ENCODE data around the gene MAML1.

Gene MAML1

GRCh38 chr5:179747811-179748210, 15.2 kb downstream of the MAML1 start:
- no peak overlapping the region for H3K9ac ChIP-seq
- H3K27me3 ChIP-seq = no peaks in the 10 kb centered on the region
- no peak for TF ChIP-seq Cebpa-rat (IDR thresholded peaks at IDR 0.05)
- H3K9me3 ChIP-seq (replicated peaks in 1 of 11) = peaks cover 0 to 24% (median 6%) of the 10 kb centered on the region in 11 experiments; a peak in 11 of 22 replicates
- no peak overlapping the region for H3K4me3 ChIP-seq
- peaks cover 29 to 92% (median 75%) of the 10 kb centered on the region in 11 experiments for H3K36me3 ChIP-seq
- peaks cover 80 to 100% (median 92%) of the 10 kb centered on the region in 11 experiments for H4K20me1 ChIP-seq
- no peak overlapping the region for H3K27ac ChIP-seq
- H3K4me1 ChIP-seq = peaks cover 0 to 13% (median 4%) of the 10 kb centered on the region in 10 experiments; a peak in 9 of 20 replicates
- H3K4me2 ChIP-seq = no peak overlapping the region

- Histone ChIP-seq H3K27me3 (no peaks in the 10 kb centered on the region), H3K4me3 (no peak overlapping the region), H3K36me3 (peaks cover 26 to 79% (median 67%) of the 10 kb centered on the region in 11 experiments), H3K9ac (no peak overlapping the region), H3K9me3 (replicated peaks in 1 of 11) (peaks cover 0 to 24% (median 6%) of the 10 kb centered on the region in 11 experiments; a peak in 10 of 22 replicates), H3K4me2 (peak overlapping the region in 2 of 11 experiments; percentile 4 to 27; a peak in 3 of 22 replicates), H4K20me1 (peaks cover 88 to 100% (median 97%) of the 10 kb centered on the region in 11 experiments), H3K4me1 (peaks cover 15 to 35% (median 24%) of the 10 kb centered on the region in 10 experiments), H3K27ac (no peak overlapping the region)
- no peak for TF ChIP-seq Cebpa-rat (IDR thresholded peaks at IDR 0.05)
Observed at GRCh38 chr5:179749857-179750508, 17.4 kb downstream of the MAML1 start.

GRCh38 chr5:179753971-179754370, 21.3 kb downstream of the MAML1 start:
- peak overlapping the region in 2 of 11 experiments; percentile 5 to 50; a peak in 1 of 22 replicates for H3K9ac ChIP-seq
- H3K9me3 ChIP-seq (replicated peaks in 1 of 11) = peaks cover 0 to 12% (median 0%) of the 10 kb centered on the region in 11 experiments; a peak in 4 of 22 replicates
- peaks cover 17 to 60% (median 46%) of the 10 kb centered on the region in 11 experiments for H3K36me3 ChIP-seq
- H3K4me2 ChIP-seq = peak overlapping the region; percentile 9 to 66 (median 59); a peak in 21 of 22 replicates
- H3K4me1 ChIP-seq = peaks cover 32 to 53% (median 38%) of the 10 kb centered on the region in 10 experiments
- H4K20me1 ChIP-seq = peaks cover 94 to 100% (median 97%) of the 10 kb centered on the region in 11 experiments
- peak in 2 of 11 experiments; percentile 21 to 48; a peak in 1 of 22 replicates for TF ChIP-seq Cebpa-rat (IDR thresholded peaks at IDR 0.05)
- peak overlapping the region in 6 of 11 experiments; percentile 1 to 50 (median 14); a peak in 5 of 22 replicates for H3K27ac ChIP-seq
- no peak overlapping the region for H3K4me3 ChIP-seq
- no peaks in the 10 kb centered on the region for H3K27me3 ChIP-seq

GRCh38 chr5:179755022-179755421, 22.4 kb downstream of the MAML1 start:
- peak overlapping the region in 5 of 11 experiments; percentile 0 to 32 (median 2); a peak in 4 of 22 replicates for H3K27ac ChIP-seq
- H3K4me3 ChIP-seq = no peak overlapping the region

GRCh38 chr5:179758955-179759354, 26.3 kb downstream of the MAML1 start:
- peak overlapping the region in 7 of 11 experiments; percentile 20 to 51 (median 36); a peak in 10 of 22 replicates for H3K27ac ChIP-seq
- peak overlapping the region in 3 of 11 experiments; percentile 17 to 30 (median 17); a peak in 2 of 22 replicates for H3K9ac ChIP-seq
- no peaks in the 10 kb centered on the region for H3K9me3 ChIP-seq (replicated peaks in 1 of 11)
- peaks cover 0 to 35% (median 20%) of the 10 kb centered on the region in 11 experiments; a peak in 14 of 22 replicates for H3K36me3 ChIP-seq
- no peak overlapping the region for H3K4me3 ChIP-seq
- TF ChIP-seq Cebpa-rat (IDR thresholded peaks at IDR 0.05) = no peak; a peak in 1 of 22 replicates
- peaks cover 94 to 100% (median 100%) of the 10 kb centered on the region in 11 experiments for H4K20me1 ChIP-seq
- peaks cover 53 to 86% (median 74%) of the 10 kb centered on the region in 10 experiments for H3K4me1 ChIP-seq
- no peaks in the 10 kb centered on the region for H3K27me3 ChIP-seq
- H3K4me2 ChIP-seq = peak overlapping the region in 9 of 11 experiments; percentile 20 to 85 (median 69); a peak in 17 of 22 replicates

More at GRCh38 chr5:179755022-179755421, 22.4 kb downstream of the MAML1 start:
- peaks cover 94 to 100% (median 97%) of the 10 kb centered on the region in 11 experiments for H4K20me1 ChIP-seq
- H3K9ac ChIP-seq = 0 out of 22 replicates have a peak overlapping the region, but pooled peaks of 2 of the 11 experiments have one; percentile 7 to 50
- no peaks in the 10 kb centered on the region for H3K27me3 ChIP-seq
- H3K4me2 ChIP-seq = peak overlapping the region in 8 of 11 experiments; percentile 30 to 66 (median 51); a peak in 7 of 22 replicates
- H3K9me3 ChIP-seq (replicated peaks in 1 of 11) = peaks cover 0 to 8% (median 0%) of the 10 kb centered on the region in 11 experiments; a peak in 4 of 22 replicates
- no peak for TF ChIP-seq Cebpa-rat (IDR thresholded peaks at IDR 0.05)
- H3K36me3 ChIP-seq = peaks cover 8 to 56% (median 36%) of the 10 kb centered on the region in 11 experiments
- peaks cover 38 to 58% (median 46%) of the 10 kb centered on the region in 10 experiments for H3K4me1 ChIP-seq

- Histone ChIP-seq H3K27ac (peak overlapping the region in 9 of 11 experiments; percentile 20 to 51 (median 36); a peak in 15 of 22 replicates), H3K9ac (no peak overlapping the region; a peak in 1 of 22 replicates), H3K4me1 (peaks cover 44 to 85% (median 71%) of the 10 kb centered on the region in 10 experiments), H3K36me3 (peaks cover 0 to 42% (median 25%) of the 10 kb centered on the region in 11 experiments; a peak in 15 of 22 replicates), H3K4me3 (no peak overlapping the region), H4K20me1 (peaks cover 94 to 100% (median 100%) of the 10 kb centered on the region in 11 experiments), H3K9me3 (replicated peaks in 1 of 11) (no peaks in the 10 kb centered on the region), H3K27me3 (no peaks in the 10 kb centered on the region), H3K4me2 (peak overlapping the region in 10 of 11 experiments; percentile 1 to 85 (median 58); a peak in 16 of 22 replicates)
- TF ChIP-seq Cebpa-rat (IDR thresholded peaks at IDR 0.05) = no peak; a peak in 1 of 22 replicates
Observed at GRCh38 chr5:179759581-179760551, 27.2 kb downstream of the MAML1 start.

GRCh38 chr5:179762079-179762780, 29.6 kb downstream of the MAML1 start:
- no peaks in the 10 kb centered on the region for H3K27me3 ChIP-seq
- H3K4me1 ChIP-seq = peaks cover 33 to 100% (median 84%) of the 10 kb centered on the region in 10 experiments
- H3K4me3 ChIP-seq = no peak overlapping the region
- H3K9ac ChIP-seq = 0 out of 22 replicates have a peak overlapping the region, but pooled peaks of 2 of the 11 experiments have one; percentile 2 to 24
- no peaks in the 10 kb centered on the region for H3K9me3 ChIP-seq (replicated peaks in 1 of 11)
- peak overlapping the region; percentile 22 to 91 (median 66); a peak in 21 of 22 replicates for H3K4me2 ChIP-seq
- no peak for TF ChIP-seq Cebpa-rat (IDR thresholded peaks at IDR 0.05)
- peaks cover 96 to 100% (median 100%) of the 10 kb centered on the region in 11 experiments for H4K20me1 ChIP-seq
- peaks cover 17 to 60% (median 44%) of the 10 kb centered on the region in 11 experiments for H3K36me3 ChIP-seq
- H3K27ac ChIP-seq = peak overlapping the region in 7 of 11 experiments; percentile 26 to 46 (median 36); a peak in 10 of 22 replicates
